ENCODE results near the gene DLG5.

- TF ChIP-seq EZH2 (IDR thresholded peaks at IDR 0.05; ENCODE audit: borderline replicate concordance, low read depth, low read length, severe bottlenecking): no peak
- TF ChIP-seq, protein P1, sequence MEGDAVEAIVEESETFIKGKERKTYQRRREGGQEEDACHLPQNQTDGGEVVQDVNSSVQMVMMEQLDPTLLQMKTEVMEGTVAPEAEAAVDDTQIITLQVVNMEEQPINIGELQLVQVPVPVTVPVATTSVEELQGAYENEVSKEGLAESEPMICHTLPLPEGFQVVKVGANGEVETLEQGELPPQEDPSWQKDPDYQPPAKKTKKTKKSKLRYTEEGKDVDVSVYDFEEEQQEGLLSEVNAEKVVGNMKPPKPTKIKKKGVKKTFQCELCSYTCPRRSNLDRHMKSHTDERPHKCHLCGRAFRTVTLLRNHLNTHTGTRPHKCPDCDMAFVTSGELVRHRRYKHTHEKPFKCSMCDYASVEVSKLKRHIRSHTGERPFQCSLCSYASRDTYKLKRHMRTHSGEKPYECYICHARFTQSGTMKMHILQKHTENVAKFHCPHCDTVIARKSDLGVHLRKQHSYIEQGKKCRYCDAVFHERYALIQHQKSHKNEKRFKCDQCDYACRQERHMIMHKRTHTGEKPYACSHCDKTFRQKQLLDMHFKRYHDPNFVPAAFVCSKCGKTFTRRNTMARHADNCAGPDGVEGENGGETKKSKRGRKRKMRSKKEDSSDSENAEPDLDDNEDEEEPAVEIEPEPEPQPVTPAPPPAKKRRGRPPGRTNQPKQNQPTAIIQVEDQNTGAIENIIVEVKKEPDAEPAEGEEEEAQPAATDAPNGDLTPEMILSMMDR (IDR thresholded peaks at IDR 0.05; ENCODE audit: borderline replicate concordance, extremely low read depth, low read length, poor library complexity, severe bottlenecking): no peak
These were observed 37.2 kb downstream of the DLG5 start for GRCh38 chr10:77889277-77889903.
